Breast epithelium (tissue), 3 donors: Measurements from ENCODE around the gene ANGEL1.

Source experiments
- POLR2A ChIP-seq: fragments of 450-650 bp; IDR thresholded peaks from one replicate; pipeline ENCODE4 v1.6.1; 2016; ENCODE audit warnings: antibody characterized with exemption, mild to moderate bottlenecking, moderate library complexity
- TF ChIP-seq, protein P1 (sequence below), 3 donors: fragments of 450-650 bp; IDR thresholded peaks; one replicate each; pipeline ENCODE4 v1.5.1; 2016 to 2017; ENCODE audit warnings: antibody characterized with exemption in 3 of 3, mild to moderate bottlenecking in 3 of 3, moderate library complexity in 3 of 3

DNA sequence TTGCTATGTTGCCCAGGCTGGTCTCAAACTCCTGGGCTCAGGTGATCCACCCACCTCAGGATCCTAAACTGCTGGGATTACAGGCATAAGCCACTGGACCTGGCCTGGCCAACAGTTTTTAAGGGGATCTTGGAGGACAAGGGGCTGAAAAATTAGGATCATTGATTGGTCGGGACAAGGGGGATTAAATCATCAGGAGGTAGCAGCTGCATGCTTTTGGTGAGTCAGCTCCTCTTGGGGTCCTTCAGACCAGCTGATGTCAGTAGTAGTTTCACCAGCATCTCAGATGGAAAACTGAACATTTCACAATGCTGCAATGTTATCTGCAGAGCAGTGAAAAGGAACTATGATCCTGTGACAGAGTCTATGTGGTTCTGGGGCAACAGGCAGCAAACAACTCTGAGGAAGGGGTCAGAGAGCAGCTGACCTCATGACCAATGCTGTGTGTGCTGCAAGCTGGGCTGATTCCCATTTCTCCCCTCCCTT lies 19.9 kb upstream of the ANGEL1 start:
- TF ChIP-seq, protein P1, sequence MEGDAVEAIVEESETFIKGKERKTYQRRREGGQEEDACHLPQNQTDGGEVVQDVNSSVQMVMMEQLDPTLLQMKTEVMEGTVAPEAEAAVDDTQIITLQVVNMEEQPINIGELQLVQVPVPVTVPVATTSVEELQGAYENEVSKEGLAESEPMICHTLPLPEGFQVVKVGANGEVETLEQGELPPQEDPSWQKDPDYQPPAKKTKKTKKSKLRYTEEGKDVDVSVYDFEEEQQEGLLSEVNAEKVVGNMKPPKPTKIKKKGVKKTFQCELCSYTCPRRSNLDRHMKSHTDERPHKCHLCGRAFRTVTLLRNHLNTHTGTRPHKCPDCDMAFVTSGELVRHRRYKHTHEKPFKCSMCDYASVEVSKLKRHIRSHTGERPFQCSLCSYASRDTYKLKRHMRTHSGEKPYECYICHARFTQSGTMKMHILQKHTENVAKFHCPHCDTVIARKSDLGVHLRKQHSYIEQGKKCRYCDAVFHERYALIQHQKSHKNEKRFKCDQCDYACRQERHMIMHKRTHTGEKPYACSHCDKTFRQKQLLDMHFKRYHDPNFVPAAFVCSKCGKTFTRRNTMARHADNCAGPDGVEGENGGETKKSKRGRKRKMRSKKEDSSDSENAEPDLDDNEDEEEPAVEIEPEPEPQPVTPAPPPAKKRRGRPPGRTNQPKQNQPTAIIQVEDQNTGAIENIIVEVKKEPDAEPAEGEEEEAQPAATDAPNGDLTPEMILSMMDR (IDR thresholded peaks at IDR 0.05) = no peak
- TF ChIP-seq POLR2A = no peak
